ENCODE measurements around the gene ARHGAP23.

DNA sequence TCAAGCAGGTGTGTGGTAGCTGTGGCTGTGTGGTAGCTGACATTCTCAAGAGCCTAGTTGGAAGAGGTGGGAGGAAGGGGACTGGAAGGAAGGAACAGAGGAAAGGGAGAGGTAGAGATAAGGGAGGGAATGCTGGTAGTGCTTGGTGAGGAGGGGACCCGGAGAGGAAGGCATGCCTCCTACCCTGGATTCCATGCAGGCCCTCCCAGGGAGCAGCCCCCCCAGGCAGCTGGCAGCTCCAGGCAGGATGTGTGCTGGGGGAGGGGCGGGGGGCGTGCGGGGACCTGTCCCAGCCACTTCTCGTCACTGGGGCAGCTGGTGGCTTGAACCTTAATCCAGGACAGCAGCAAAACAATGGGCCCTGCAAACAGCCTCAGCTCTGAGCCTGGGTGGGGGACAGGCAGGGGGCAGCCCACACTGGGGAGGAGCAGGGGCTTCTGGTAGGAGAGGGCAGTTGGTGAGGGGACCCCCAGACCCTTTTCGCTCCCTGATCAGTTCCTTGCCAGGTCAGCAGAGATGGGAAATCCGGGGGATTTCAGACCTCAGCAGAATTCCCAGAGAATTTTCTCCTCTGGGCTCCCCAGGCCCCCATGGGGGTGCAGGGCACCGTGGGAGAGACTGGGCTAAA is 27.1 kb downstream of the ARHGAP23 start:
- TF ChIP-seq, protein P1, sequence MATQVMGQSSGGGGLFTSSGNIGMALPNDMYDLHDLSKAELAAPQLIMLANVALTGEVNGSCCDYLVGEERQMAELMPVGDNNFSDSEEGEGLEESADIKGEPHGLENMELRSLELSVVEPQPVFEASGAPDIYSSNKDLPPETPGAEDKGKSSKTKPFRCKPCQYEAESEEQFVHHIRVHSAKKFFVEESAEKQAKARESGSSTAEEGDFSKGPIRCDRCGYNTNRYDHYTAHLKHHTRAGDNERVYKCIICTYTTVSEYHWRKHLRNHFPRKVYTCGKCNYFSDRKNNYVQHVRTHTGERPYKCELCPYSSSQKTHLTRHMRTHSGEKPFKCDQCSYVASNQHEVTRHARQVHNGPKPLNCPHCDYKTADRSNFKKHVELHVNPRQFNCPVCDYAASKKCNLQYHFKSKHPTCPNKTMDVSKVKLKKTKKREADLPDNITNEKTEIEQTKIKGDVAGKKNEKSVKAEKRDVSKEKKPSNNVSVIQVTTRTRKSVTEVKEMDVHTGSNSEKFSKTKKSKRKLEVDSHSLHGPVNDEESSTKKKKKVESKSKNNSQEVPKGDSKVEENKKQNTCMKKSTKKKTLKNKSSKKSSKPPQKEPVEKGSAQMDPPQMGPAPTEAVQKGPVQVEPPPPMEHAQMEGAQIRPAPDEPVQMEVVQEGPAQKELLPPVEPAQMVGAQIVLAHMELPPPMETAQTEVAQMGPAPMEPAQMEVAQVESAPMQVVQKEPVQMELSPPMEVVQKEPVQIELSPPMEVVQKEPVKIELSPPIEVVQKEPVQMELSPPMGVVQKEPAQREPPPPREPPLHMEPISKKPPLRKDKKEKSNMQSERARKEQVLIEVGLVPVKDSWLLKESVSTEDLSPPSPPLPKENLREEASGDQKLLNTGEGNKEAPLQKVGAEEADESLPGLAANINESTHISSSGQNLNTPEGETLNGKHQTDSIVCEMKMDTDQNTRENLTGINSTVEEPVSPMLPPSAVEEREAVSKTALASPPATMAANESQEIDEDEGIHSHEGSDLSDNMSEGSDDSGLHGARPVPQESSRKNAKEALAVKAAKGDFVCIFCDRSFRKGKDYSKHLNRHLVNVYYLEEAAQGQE (IDR thresholded peaks at IDR 0.05; ENCODE audit: insufficient read depth in 1 of 2, low read depth in 2 of 2, low read length in 2 of 2) = no peak; a peak in 1 of 4 replicates
- TF ChIP-seq POLR2AphosphoS5 (IDR thresholded peaks at IDR 0.05; ENCODE audit: low read depth, low read length) = no peak
